Measurements from ENCODE around the gene DNAAF5. TPM values are rescaled to one million over a fixed set of nuclear protein-coding genes. Genes with fewer than 3 reads are reported as not detected.

DNAAF5 gene
- total and polyA plus RNA-seq, 9 of the 15 experiments (the other 6 are each of a cell fraction or from before 2014, with no cell fraction given) = 3.1 to 69.7 (median 19.1) TPM

- TF ChIP-seq SPI1 (IDR thresholded peaks at IDR 0.05; ENCODE audit: borderline replicate concordance, low read depth, low read length) = no peak
- TF ChIP-seq PREB (CRISPR knock-in tag; IDR thresholded peaks at IDR 0.05) = 0 out of 2 replicates have a peak, but pooled peaks have one; percentile 60
- no peak for TF ChIP-seq CUX1 (CRISPR knock-in tag; IDR thresholded peaks at IDR 0.05)
- TF ChIP-seq AFF4 (CRISPR knock-in tag; IDR thresholded peaks at IDR 0.05) = no peak
- no peak for TF ChIP-seq POLR3G (IDR thresholded peaks at IDR 0.05; ENCODE audit: extremely low read depth, insufficient read length, insufficient replicate concordance)
- TF ChIP-seq SMAD2 (IDR thresholded peaks at IDR 0.05; ENCODE audit: low read depth, low read length) = no peak
- TF ChIP-seq HCFC1 (IDR thresholded peaks at IDR 0.05; ENCODE audit: low read depth, low read length) = no peak
- TF ChIP-seq NONO (IDR thresholded peaks at IDR 0.05; ENCODE audit: low read depth in 2 of 2, low read length in 1 of 2) = no peak
- no peak for TF ChIP-seq ZNF551 (CRISPR knock-in tag; IDR thresholded peaks at IDR 0.05)
- TF ChIP-seq JUNB (CRISPR knock-in tag; conservative IDR thresholded peaks at IDR 0.05) = no peak
- no peak for TF ChIP-seq PHB (CRISPR knock-in tag; IDR thresholded peaks at IDR 0.05)
These were observed 1.1 kb upstream of the DNAAF5 start (continued) for GRCh38 chr7:725223-726005.

Measured in K562 (cell line).